ENCODE measurements around the gene MRPS2.
"Not testable (repeated sequence)": the region's sequence is repeated elsewhere in the genome, so short reads cannot be mapped to it uniquely, and the experiment has no call there.

Gene MRPS2

DNA sequence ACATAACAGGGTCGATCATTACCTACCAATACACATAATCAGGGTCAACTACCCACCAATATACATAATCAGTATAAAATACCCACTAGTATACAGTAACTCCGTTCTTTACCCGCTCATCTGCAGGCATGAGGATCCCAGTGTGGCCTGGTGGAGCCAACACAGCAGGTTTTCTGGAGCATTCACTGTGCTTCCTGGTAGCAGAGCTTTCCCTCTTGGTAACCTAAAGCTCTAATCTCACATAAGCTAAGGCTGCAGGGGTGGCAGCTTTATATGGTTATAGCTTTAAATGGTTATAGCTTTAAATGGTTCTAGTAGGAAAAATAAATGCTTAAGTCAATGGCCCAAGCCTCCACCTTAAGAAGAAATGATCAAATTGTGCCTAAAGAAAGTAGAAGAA, 32.6 kb downstream of the MRPS2 start:
- TF ChIP-seq, protein P1, sequence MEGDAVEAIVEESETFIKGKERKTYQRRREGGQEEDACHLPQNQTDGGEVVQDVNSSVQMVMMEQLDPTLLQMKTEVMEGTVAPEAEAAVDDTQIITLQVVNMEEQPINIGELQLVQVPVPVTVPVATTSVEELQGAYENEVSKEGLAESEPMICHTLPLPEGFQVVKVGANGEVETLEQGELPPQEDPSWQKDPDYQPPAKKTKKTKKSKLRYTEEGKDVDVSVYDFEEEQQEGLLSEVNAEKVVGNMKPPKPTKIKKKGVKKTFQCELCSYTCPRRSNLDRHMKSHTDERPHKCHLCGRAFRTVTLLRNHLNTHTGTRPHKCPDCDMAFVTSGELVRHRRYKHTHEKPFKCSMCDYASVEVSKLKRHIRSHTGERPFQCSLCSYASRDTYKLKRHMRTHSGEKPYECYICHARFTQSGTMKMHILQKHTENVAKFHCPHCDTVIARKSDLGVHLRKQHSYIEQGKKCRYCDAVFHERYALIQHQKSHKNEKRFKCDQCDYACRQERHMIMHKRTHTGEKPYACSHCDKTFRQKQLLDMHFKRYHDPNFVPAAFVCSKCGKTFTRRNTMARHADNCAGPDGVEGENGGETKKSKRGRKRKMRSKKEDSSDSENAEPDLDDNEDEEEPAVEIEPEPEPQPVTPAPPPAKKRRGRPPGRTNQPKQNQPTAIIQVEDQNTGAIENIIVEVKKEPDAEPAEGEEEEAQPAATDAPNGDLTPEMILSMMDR (IDR thresholded peaks at IDR 0.05; ENCODE audit: control extremely low read depth, extremely low read depth, low read depth, missing control alignments): no peak
- ChIA-PET POLR2A (no interaction called here), CTCF (interaction anchor here (0.9 kb wide), 1 partner anchor 29 kb away, joined by 4 read pairs; no protein-coding TSS in a partner anchor)
- no peak for DNase-seq (ENCODE audit: extremely low spot score)

DNA sequence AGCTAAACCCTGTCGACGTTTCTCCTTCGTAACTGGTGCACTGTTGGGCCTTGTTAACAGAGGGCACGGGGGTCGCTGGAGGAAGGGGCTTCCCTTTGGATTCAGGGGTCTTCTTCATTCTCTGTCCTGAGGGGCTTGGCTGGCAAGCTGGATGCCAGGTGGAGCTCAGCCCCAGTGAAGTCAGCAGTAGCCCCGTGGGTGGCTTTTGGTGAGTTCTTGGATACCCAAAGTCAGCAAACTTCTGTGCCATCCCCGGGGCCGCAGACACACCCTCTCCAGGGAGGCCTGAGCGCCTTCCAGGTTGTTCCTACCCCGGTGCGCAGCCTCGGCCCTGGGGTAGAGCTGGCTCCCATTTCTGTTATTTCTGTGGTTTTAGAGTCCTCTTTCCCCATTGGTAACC, 33.2 kb downstream of the MRPS2 start:
- ChIA-PET POLR2A (no interaction called here), CTCF (interaction anchor here (0.9 kb wide), 1 partner anchor 29 kb away, joined by 4 read pairs; no protein-coding TSS in a partner anchor)
- TF ChIP-seq, protein P1 (IDR thresholded peaks at IDR 0.05; ENCODE audit: control extremely low read depth, extremely low read depth, low read depth, missing control alignments): no peak
- DNase-seq (ENCODE audit: extremely low spot score): no peak

DNA sequence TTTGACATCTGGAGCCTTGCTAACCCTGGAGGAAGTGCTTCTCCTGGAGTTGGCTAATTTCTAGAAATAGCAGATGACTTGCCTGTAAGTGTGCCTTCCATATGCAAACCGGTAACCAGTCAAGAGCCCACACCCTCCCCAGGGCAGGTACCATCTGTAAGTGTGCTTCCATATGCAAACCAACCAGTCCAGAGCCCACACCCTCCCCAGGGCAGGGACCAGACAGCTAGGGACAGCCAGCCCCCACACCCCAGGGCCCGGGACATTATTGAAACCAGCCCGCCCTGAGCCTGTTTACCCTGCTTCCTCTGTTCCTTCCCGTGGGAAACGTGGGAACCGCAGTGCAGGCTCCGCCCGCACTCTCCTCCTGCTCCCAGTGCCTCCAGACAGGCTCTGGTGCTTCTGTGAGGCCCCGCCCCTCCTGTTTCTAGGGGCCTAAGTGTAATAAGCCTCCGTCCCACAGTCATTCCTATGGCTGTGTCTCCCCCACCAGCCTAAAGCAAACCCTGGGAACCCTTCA, 33.8 kb downstream of the MRPS2 start:
- DNase-seq (ENCODE audit: extremely low spot score); POLR2A ChIA-PET; CTCF ChIA-PET: not testable (repeated sequence)

DNA sequence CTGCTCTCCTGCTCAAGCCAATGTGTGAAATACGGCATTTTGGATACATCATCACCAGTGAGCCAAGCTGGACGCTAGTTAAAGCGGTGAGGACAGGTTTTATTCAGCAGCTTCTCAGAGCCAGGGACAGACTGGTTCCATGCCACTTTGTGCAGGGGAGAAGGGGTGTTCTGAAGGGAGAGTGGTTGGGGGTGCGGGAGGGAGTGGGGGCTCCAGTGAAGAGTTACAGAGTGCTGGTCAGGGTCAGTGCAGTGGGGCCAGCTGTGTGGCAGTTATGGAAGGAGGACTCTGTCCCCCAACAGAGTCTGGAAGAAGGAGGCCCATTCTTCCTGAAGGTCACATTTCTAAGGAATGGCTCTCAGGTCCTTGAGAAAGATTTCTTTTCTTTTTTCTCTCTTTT, 34.3 kb downstream of the MRPS2 start:
- CTCF ChIA-PET; POLR2A ChIA-PET; DNase-seq (ENCODE audit: extremely low spot score): not testable (repeated sequence)

DNA sequence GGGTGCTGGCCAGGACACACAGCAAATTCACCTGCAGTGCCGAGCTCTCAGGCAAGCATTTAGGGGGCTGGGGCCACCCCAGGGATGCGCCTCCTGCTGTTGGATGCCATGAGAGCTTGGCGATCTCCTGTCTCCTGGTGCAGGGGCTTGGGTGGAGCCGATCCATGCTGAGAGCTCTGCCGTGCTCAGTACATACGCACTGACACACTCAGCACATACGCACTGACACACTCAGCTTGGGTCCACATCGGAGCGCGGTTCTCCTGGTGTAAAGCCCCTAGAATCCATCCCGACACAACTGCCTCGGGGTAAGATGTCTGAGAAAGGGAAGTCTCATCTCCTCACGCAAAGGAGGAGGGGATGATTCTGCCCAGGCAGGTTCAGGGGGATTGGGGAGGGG, 35.1 kb downstream of the MRPS2 start:
- DNase-seq (ENCODE audit: extremely low spot score); CTCF ChIA-PET: not testable (repeated sequence)

DNA sequence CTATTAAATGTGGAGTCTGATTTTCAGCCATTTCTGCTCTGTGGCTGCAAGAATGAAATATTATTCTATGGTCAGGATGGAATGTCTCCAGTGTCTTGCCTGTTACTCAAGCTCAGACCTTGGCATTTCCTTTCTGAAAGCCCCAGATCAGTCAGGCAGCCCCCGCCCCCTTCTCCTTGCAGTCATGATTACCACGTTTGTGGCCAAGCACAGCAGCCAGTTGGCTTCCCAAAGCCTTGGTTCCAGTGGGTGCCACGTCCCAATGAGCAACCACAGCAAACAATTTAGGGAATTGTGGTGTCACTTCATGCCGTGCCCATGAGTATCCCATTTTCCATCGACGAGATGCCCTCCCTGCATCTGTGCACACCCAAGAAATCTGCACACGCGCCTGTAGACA, 35.7 kb downstream of the MRPS2 start:
- CTCF ChIA-PET: no interaction called here
- POLR2A ChIA-PET: no interaction called here
- TF ChIP-seq, protein P1 (IDR thresholded peaks at IDR 0.05; ENCODE audit: control extremely low read depth, extremely low read depth, low read depth, missing control alignments): no peak
- no peak for DNase-seq (ENCODE audit: extremely low spot score)

More for the DNA sequence above, 35.1 kb downstream of the MRPS2 start:
- POLR2A ChIA-PET: not testable (repeated sequence)

DNA sequence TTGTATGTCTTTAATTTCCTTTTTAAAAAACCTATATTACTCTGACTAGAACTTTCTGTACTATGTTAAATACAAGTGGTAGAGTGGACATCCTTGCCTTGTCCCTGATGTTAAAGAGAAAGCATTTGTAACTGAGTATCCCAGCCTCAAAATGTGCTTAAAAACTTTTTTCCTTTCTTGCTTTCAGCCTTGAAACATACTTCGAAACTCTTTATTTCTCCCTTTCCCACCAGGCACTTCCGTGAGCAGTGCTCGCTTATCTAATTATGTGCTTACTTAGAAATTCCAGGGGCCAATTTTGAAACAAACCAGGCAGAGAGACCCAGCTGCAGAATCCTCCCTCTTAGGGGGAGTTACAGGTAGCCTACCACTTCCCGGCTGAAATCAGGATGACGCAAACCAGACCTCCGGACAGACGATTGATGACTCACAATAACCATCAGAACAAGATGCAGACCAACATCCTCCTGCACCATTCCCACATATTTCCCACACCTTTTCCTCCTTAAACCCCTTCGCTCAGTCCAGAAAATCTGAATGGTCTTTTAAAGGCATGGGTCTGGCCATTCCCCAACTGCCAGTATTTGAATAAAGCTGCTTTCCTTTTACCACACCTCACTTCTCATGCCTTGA, 42.9 kb downstream of the MRPS2 start:
- POLR2A ChIA-PET; DNase-seq (ENCODE audit: extremely low spot score); CTCF ChIA-PET: not testable (repeated sequence)

DNA sequence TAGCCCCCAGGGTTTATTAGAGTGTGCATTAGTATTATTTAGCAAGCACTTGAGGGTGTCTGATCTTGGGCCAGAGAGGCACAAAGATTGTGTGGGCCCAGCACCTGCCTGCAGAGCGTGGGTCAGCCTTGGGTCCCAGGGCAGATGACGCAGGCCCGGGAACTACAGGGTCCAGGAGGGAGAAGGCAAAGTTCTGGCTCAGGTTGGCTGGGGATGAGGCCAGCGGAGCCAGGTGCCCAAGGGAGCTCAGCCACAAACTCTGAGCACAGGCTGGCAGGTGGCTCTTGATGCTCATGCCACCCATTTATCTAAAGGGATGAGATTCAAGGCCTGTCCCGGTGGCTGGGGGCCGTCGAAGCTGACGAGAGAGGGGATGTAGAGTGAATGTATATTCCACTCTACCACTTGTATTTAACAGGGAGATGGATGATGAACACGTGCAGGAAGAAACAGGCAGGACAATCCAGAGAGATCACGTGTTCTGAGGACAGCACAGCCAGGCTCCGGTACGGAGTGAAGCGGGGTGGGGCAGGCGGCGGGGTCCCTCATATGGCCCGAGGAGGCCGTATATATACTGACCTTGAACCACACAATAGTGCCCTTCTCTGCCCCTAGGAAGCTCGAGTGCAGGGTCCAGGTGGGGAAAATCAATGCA, 44.6 kb downstream of the MRPS2 start:
- no peak for DNase-seq (ENCODE audit: extremely low spot score)
- TF ChIP-seq, protein P1 (IDR thresholded peaks at IDR 0.05; ENCODE audit: control extremely low read depth, extremely low read depth, low read depth, missing control alignments): no peak
- CTCF ChIA-PET: no interaction called here
- POLR2A ChIA-PET: no interaction called here

DNA sequence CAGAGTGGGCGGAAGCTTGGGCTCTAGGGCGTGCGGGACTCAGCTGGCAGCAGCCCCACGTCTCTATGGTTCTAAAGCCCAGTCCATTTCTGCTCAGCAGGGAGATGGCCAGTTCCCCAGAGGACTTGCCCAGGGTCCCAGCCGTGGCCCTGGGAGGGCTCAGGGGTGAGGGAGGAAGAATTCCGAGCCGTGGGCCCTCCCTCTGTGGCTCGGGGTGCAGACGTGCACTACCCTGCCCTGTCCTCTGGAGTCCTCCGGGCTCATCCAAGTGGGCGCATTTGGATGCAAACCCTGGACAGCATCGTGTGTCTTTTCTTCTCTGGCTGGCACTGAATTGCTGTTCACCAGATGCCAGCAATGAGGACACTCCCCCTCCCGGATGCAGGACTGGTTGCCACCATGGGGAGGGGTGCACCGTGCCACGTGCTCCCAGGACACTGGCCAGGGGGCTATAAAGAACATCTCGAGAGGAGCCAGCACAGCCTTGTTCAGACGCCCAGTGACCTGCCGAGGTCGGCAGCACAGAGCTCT, 45.2 kb downstream of the MRPS2 start, which contains the start of gene OBP2A:
OBP2A (plus strand) TSS at position 481 of the 531 bp plus-strand sequence. CDS start 55 bp downstream, outside the sequence.
- POLR2A ChIA-PET; CTCF ChIA-PET; DNase-seq (ENCODE audit: extremely low spot score): not testable (repeated sequence)

DNA sequence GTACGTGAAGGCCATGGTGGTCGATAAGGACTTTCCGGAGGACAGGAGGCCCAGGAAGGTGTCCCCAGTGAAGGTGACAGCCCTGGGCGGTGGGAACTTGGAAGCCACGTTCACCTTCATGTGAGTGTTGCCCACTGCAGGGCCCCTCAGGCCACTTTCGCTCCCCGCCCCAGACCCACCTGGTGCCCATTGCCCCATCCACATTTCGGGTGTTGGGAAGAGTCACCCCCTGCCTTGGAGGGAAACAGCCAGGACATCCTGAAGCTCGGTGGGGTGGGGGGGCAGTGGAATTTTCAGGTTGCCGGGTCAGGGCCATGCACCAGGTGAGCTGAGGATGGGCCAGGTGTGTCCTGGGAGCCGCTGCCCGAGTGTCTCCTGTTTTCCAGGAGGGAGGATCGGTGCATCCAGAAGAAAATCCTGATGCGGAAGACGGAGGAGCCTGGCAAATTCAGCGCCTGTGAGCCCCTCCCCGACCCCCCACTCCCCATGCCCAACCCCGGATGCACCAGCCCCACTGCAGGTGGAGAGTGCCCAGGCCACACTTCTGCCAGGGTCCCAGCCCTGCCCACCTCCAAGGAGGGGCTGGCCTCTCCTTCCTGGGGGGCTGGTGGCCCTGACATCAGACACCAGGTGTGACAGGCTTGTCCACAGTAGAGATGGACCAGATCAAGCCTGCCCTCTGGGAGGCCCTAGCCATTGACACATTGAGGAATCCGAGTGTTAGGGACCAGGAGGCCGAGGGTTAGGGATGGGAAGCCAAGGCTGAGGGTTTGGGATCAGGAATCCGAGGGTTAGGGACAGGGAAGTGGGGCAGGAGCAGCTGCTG, 46.5 kb downstream of the MRPS2 start:
- DNase-seq (ENCODE audit: extremely low spot score); CTCF ChIA-PET; POLR2A ChIA-PET: not testable (repeated sequence)

Measured in GM10248 (cell line).